ENCODE results near the gene COPZ1. TPM values are rescaled to one million over a fixed set of nuclear protein-coding genes. Genes with fewer than 3 reads are reported as not detected.

Gene COPZ1
- total and polyA plus RNA-seq, 9 of the 15 experiments (the other 6 are each of a cell fraction or from before 2014, with no cell fraction given): 137 to 487 (median 233) TPM

DNA sequence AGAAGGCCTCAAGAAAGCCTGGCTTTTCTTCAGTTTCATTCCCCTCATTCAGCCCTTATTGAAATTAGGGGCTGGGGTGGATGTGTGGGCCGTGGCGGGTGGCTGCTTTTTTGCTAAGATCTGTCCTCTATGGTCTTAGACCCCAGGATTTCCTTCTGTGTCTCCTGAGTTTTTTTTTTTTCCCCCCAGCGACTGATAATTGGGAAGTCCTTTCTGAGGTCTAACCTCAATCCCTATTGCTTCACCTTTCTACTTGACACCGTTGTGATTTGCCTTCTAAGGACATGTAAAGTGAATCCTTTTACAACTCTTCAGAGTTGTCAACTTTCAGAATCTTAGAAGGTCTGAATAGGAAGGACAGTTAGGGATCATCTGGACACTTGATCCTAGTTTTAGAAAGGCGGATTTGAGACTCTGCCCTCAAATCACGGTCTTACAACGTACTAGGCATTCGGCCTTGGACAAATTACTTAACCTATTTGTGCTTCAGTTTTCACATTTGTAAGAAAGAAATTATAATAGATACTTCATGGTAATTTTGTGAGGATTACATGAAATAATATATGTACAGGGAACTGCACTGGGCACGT, 34.9 kb downstream of the COPZ1 start (continued):
- TF ChIP-seq DACH1 (IDR thresholded peaks at IDR 0.05; ENCODE audit: partially characterized antibody) (no peak), ARID4B (CRISPR knock-in tag; IDR thresholded peaks at IDR 0.05) (no peak), STAT5B (CRISPR knock-in tag; IDR thresholded peaks at IDR 0.05) (no peak), E4F1 (CRISPR knock-in tag; IDR thresholded peaks at IDR 0.05; ENCODE audit: borderline replicate concordance) (no peak), CC2D1A (IDR thresholded peaks at IDR 0.05) (no peak), U2AF1 (optimal IDR thresholded peaks at IDR 0.05; ENCODE audit: low read depth, low read length) (no peak), NR2C1 (IDR thresholded peaks at IDR 0.05) (no peak; the same call in 1 of the 2 replicates), NR2C1 (tag; IDR thresholded peaks at IDR 0.05) (no peak), NFATC3 (IDR thresholded peaks at IDR 0.05) (no peak), SUPT5H (IDR thresholded peaks at IDR 0.05) (no peak; the same call in 1 of the 2 replicates), LEF1 (IDR thresholded peaks at IDR 0.05) (no peak)
- TF ChIP-seq, protein P1, sequence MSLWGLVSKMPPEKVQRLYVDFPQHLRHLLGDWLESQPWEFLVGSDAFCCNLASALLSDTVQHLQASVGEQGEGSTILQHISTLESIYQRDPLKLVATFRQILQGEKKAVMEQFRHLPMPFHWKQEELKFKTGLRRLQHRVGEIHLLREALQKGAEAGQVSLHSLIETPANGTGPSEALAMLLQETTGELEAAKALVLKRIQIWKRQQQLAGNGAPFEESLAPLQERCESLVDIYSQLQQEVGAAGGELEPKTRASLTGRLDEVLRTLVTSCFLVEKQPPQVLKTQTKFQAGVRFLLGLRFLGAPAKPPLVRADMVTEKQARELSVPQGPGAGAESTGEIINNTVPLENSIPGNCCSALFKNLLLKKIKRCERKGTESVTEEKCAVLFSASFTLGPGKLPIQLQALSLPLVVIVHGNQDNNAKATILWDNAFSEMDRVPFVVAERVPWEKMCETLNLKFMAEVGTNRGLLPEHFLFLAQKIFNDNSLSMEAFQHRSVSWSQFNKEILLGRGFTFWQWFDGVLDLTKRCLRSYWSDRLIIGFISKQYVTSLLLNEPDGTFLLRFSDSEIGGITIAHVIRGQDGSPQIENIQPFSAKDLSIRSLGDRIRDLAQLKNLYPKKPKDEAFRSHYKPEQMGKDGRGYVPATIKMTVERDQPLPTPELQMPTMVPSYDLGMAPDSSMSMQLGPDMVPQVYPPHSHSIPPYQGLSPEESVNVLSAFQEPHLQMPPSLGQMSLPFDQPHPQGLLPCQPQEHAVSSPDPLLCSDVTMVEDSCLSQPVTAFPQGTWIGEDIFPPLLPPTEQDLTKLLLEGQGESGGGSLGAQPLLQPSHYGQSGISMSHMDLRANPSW (CRISPR knock-in tag; IDR thresholded peaks at IDR 0.05): no peak
